Stimulated activated naive CD8-positive, alpha-beta T cell treated with anti-CD3 and anti-CD28 coated beads, Interleukin-15, Interleukin-2, amounts not matched to agents 100 ng/mL and 50 ng/mL, for 24 hours (primary cell): ENCODE measurements around the gene DENND5B.

Experiments
- H3K27ac Mint-ChIP-seq: one replicate; pipeline ENCODE4 v1.8.0; 2021; ENCODE audit warnings: mild to moderate bottlenecking, mixed read lengths
- H3K27me3 Mint-ChIP-seq: one replicate; pipeline ENCODE4 v1.8.0; 2021; ENCODE audit warnings: mixed read lengths
- H3K36me3 Mint-ChIP-seq: one replicate; pipeline ENCODE4 v1.8.0; 2021; ENCODE audit warnings: low read depth, mixed read lengths
- H3K4me1 Mint-ChIP-seq: one replicate; pipeline ENCODE4 v1.8.0; 2021; ENCODE audit warnings: low read depth, mixed read lengths
- H3K4me3 Mint-ChIP-seq: one replicate; pipeline ENCODE4 v1.8.0; 2021; ENCODE audit warnings: mild to moderate bottlenecking, mixed read lengths
- H3K9me3 Mint-ChIP-seq: one replicate; pipeline ENCODE4 v1.8.0; 2021; ENCODE audit warnings: mixed read lengths

DENND5B gene

GRCh38 chr12:31361730-31362114 is 229.2 kb downstream of the DENND5B start:
- Mint-ChIP-seq H3K9me3 (no peaks in the 10 kb centered on the region), H3K27ac (no peak overlapping the region), H3K36me3 (no peaks in the 10 kb centered on the region), H3K4me3 (no peak overlapping the region), H3K4me1 (peaks cover 17% of the 10 kb centered on the region), H3K27me3 (no peaks in the 10 kb centered on the region)

GRCh38 chr12:31355747-31356107 is 235.2 kb downstream of the DENND5B start:
- H3K4me3 Mint-ChIP-seq, result no peak overlapping the region
- H3K4me1 Mint-ChIP-seq, result no peaks in the 10 kb centered on the region
- peaks cover 5% of the 10 kb centered on the region for H3K27me3 Mint-ChIP-seq
- no peak overlapping the region for H3K27ac Mint-ChIP-seq
- H3K36me3 Mint-ChIP-seq, result no peaks in the 10 kb centered on the region
- no peaks in the 10 kb centered on the region for H3K9me3 Mint-ChIP-seq

GRCh38 chr12:31353750-31354708 is 236.9 kb downstream of the DENND5B start:
- H3K27ac Mint-ChIP-seq, result no peak overlapping the region
- no peaks in the 10 kb centered on the region for H3K4me1 Mint-ChIP-seq

GRCh38 chr12:31346267-31346666 is 244.7 kb downstream of the DENND5B start:
- H3K4me1 Mint-ChIP-seq, result no peaks in the 10 kb centered on the region
- no peaks in the 10 kb centered on the region for H3K9me3 Mint-ChIP-seq
- H3K4me3 Mint-ChIP-seq, result no peak overlapping the region
- peaks cover 5% of the 10 kb centered on the region for H3K27me3 Mint-ChIP-seq
- H3K27ac Mint-ChIP-seq, result no peak overlapping the region
- H3K36me3 Mint-ChIP-seq, result no peaks in the 10 kb centered on the region

More at GRCh38 chr12:31353750-31354708, 236.9 kb downstream of the DENND5B start:
- H3K27me3 Mint-ChIP-seq, result peaks cover 5% of the 10 kb centered on the region
- H3K9me3 Mint-ChIP-seq, result no peaks in the 10 kb centered on the region
- H3K4me3 Mint-ChIP-seq, result no peak overlapping the region
- H3K36me3 Mint-ChIP-seq, result no peaks in the 10 kb centered on the region

- peaks cover 5% of the 10 kb centered on the region for H3K27me3 Mint-ChIP-seq
- H3K9me3 Mint-ChIP-seq, result no peaks in the 10 kb centered on the region
- H3K4me3 Mint-ChIP-seq, result no peak overlapping the region
- H3K36me3 Mint-ChIP-seq, result no peaks in the 10 kb centered on the region
- no peaks in the 10 kb centered on the region for H3K4me1 Mint-ChIP-seq
- H3K27ac Mint-ChIP-seq, result no peak overlapping the region
These were observed 247.8 kb downstream of the DENND5B start for GRCh38 chr12:31343139-31343538.

- H3K27me3 Mint-ChIP-seq, result peaks cover 5% of the 10 kb centered on the region
- no peaks in the 10 kb centered on the region for H3K36me3 Mint-ChIP-seq
- no peak overlapping the region for H3K27ac Mint-ChIP-seq
- H3K9me3 Mint-ChIP-seq, result no peaks in the 10 kb centered on the region
- no peak overlapping the region for H3K4me3 Mint-ChIP-seq
- no peaks in the 10 kb centered on the region for H3K4me1 Mint-ChIP-seq
These were observed 248.7 kb downstream of the DENND5B start for GRCh38 chr12:31342286-31342685.

- Mint-ChIP-seq H3K27ac (no peak overlapping the region), H3K9me3 (no peaks in the 10 kb centered on the region), H3K36me3 (no peaks in the 10 kb centered on the region), H3K27me3 (no peaks in the 10 kb centered on the region), H3K4me1 (no peaks in the 10 kb centered on the region), H3K4me3 (no peak overlapping the region)
These were observed 250.9 kb downstream of the DENND5B start for GRCh38 chr12:31339831-31340622.

- Mint-ChIP-seq H3K36me3 (no peaks in the 10 kb centered on the region), H3K27ac (no peak overlapping the region), H3K27me3 (no peaks in the 10 kb centered on the region), H3K4me1 (no peaks in the 10 kb centered on the region), H3K9me3 (no peaks in the 10 kb centered on the region), H3K4me3 (no peak overlapping the region)
These were observed 253.0 kb downstream of the DENND5B start for GRCh38 chr12:31337952-31338351.
